Right atrium auricular region (tissue), 2 donors: ENCODE measurements around the gene BAHD1. TPM values are rescaled to one million over a fixed set of nuclear protein-coding genes. Genes with fewer than 3 reads are reported as not detected.

Experiments
- DNase-seq: peaks from one replicate; pipeline ENCODE4 v3.0.0-alpha.2; 2019; ENCODE audit warnings: low spot score
- H3K27ac ChIP-seq, 2 donors: fragments of 200-600 bp; sonication (generic); 1 replicate in 1 of 2; 2 replicates in 1 of 2; pipeline ENCODE4 v1.5.1; 2016 to 2019
- H3K27me3 ChIP-seq, 2 donors: fragments of 200-600 bp; sonication (generic); one replicate each; pipeline versions ENCODE4 v1.5.1 to v1.6.0; 2017 to 2019
- H3K36me3 ChIP-seq: fragments of 200-600 bp; sonication (generic); one replicate; pipeline ENCODE4 v1.5.1; 2016
- H3K4me1 ChIP-seq, 2 donors: fragments of 200-600 bp; sonication (generic); one replicate each; pipeline versions ENCODE4 v1.5.1 to v1.6.0; 2017 to 2019
- H3K4me3 ChIP-seq, 2 donors: fragments of 200-600 bp; sonication (generic); 1 replicate in 1 of 2; 2 replicates in 1 of 2; pipeline ENCODE4 v1.5.1; 2017 to 2019; ENCODE audit warnings: mild to moderate bottlenecking in 1 of 2, moderate library complexity in 1 of 2
- H3K9me3 ChIP-seq, 2 donors: fragments of 200-600 bp; sonication (generic); one replicate each; pipeline ENCODE4 v1.5.1; 2019
- total RNA-seq, 2 donors: library from RNA; depleted of rRNA; stranded (reverse); fragments of >200 nt; gene quantifications; one replicate each; pipeline ENCODE4 v1.1.0, GENCODE V29; 2016
- TF ChIP-seq, protein P1 (sequence below), 2 donors: fragments of 200-600 bp; sonication (generic); IDR thresholded peaks; one replicate each; pipeline ENCODE4 v1.5.1; 2019; ENCODE audit warnings: antibody characterized with exemption in 2 of 2

The BAHD1 gene
- total RNA-seq, 2 donors from 2014 or later: 11.6 to 19.2 TPM

DNA sequence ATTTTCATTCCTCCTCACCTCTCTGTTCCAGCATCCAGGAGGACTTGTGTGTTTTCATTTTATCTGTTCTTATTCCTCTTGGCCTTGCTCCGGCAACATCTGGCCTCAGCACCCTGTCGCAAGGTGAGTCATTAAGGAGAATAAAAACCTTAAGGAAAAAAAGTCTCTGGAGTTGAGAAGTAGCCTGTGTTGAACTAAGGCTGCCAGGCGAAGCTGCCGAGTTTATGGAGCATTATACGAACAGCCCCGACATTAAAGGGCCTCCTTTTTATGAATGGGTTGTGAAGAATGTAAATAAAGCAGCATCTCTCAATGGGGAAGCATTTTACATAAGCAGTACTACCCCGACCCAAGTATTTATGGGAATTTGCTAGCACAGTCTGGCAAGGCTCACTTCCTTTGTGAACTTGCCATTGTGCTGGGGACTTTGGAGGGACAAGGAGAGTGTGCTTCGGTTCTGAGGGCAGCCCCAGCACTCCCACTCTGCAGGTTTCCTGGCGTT is 4.7 kb downstream of the BAHD1 start:
- H3K9me3 ChIP-seq: no peaks in the 10 kb centered on the region
- H3K4me3 ChIP-seq: no peak overlapping the region
- no peak overlapping the region for H3K27ac ChIP-seq
- H3K27me3 ChIP-seq: no peaks in the 10 kb centered on the region
- no peak for DNase-seq
- H3K4me1 ChIP-seq: peaks cover 0 to 39% of the 10 kb centered on the region in 2 donors
- H3K36me3 ChIP-seq: no peaks in the 10 kb centered on the region
- TF ChIP-seq, protein P1, sequence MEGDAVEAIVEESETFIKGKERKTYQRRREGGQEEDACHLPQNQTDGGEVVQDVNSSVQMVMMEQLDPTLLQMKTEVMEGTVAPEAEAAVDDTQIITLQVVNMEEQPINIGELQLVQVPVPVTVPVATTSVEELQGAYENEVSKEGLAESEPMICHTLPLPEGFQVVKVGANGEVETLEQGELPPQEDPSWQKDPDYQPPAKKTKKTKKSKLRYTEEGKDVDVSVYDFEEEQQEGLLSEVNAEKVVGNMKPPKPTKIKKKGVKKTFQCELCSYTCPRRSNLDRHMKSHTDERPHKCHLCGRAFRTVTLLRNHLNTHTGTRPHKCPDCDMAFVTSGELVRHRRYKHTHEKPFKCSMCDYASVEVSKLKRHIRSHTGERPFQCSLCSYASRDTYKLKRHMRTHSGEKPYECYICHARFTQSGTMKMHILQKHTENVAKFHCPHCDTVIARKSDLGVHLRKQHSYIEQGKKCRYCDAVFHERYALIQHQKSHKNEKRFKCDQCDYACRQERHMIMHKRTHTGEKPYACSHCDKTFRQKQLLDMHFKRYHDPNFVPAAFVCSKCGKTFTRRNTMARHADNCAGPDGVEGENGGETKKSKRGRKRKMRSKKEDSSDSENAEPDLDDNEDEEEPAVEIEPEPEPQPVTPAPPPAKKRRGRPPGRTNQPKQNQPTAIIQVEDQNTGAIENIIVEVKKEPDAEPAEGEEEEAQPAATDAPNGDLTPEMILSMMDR (IDR thresholded peaks at IDR 0.05): no peak

DNA sequence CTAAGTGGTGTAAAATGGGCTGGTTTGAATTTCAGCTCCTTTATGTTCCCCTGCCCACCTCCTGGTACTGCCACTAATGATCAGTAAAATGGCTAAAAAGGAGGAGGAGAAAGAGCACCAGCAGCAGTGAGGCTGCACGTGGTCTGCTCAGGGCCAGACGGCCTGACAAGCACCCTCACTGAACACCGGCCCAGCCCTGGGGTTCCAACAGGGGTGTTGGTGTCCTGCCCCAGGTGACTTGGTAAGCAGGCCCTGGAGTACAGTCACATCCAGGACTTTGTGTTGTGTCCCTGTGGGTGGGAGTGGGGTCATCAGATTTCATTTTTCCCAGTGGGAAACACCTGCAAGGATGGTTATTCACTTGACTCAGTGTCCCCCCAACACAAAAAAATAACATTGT is 5.4 kb downstream of the BAHD1 start:
- no peak for DNase-seq
- Histone ChIP-seq H3K27ac (no peak overlapping the region), H3K36me3 (no peaks in the 10 kb centered on the region), H3K4me1 (peaks cover 0 to 38% of the 10 kb centered on the region in 2 donors), H3K4me3 (no peak overlapping the region), H3K9me3 (no peaks in the 10 kb centered on the region), H3K27me3 (no peaks in the 10 kb centered on the region)
- TF ChIP-seq, protein P1 (IDR thresholded peaks at IDR 0.05): no peak

DNA sequence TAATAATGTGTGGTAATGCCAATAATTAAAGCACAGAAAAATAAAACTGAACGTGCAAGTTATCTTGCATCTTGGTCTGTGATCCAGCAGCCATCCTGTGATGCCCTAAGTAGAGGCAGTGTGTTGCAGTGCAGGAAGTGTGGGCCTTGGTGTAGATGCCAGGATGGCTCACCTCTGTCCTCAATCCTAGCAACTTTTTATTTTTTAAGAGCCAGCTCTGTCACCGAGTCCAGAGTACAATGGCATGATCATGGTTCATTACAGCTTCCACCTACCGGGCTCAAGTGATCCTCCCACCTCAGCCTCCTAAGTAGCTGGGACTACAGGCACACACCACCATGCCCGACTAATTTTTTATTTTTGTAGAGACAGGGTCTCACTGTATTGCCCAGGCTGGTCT is 7.6 kb downstream of the BAHD1 start:
- H3K27ac ChIP-seq: no peak overlapping the region
- no peaks in the 10 kb centered on the region for H3K27me3 ChIP-seq
- H3K36me3 ChIP-seq: no peaks in the 10 kb centered on the region
- DNase-seq: no peak
- TF ChIP-seq, protein P1 (IDR thresholded peaks at IDR 0.05): no peak
- H3K4me1 ChIP-seq: peaks cover 0 to 40% of the 10 kb centered on the region in 2 donors
- no peaks in the 10 kb centered on the region for H3K9me3 ChIP-seq
- no peak overlapping the region for H3K4me3 ChIP-seq

- no peak for DNase-seq
- H3K36me3 ChIP-seq: no peaks in the 10 kb centered on the region
- no peaks in the 10 kb centered on the region for H3K27me3 ChIP-seq
- peaks cover 0 to 35% of the 10 kb centered on the region in 2 donors for H3K4me1 ChIP-seq
- no peak overlapping the region for H3K4me3 ChIP-seq
- H3K9me3 ChIP-seq: no peaks in the 10 kb centered on the region
- TF ChIP-seq, protein P1 (IDR thresholded peaks at IDR 0.05): no peak
- no peak overlapping the region for H3K27ac ChIP-seq
Measured at GRCh38 chr15:40449275-40449674, 8.5 kb downstream of the BAHD1 start.

GRCh38 chr15:40450047-40450446 is 9.3 kb downstream of the BAHD1 start:
- TF ChIP-seq, protein P1 (IDR thresholded peaks at IDR 0.05): no peak
- peaks cover 0 to 38% of the 10 kb centered on the region in 2 donors for H3K4me1 ChIP-seq
- no peak overlapping the region for H3K27ac ChIP-seq
- no peaks in the 10 kb centered on the region for H3K36me3 ChIP-seq
- no peak overlapping the region for H3K4me3 ChIP-seq
- DNase-seq: no peak
- no peaks in the 10 kb centered on the region for H3K27me3 ChIP-seq
- H3K9me3 ChIP-seq: no peaks in the 10 kb centered on the region

DNA sequence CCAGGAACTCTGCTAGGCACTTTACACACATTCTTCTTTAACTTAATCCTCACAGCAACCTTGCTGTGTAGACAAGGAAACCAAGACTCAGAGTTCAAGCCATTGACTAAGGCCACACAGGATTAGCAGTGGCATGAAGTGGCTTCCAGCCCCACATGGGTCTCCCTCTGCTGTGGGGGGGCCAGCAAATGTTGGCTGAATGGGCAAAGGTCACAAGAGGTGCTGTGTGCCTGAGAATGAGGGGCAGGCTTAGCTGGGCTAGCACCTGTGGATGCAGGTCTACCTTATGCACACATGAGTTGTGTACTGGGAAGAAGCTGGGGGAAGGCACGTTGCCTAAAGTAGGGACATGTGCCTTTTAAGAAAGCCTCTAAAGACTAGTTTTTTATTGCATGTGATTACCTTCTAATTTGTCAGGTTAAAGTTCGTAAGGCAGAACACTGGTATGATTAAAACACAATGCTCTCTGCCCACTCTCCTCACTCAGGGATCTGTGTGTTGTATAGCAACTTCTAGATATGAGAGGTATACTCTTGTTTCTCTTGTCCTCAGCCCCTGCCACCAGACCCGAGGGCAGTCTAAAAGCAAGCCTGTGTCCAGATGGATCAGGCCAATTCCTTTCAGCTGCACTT is 10.9 kb downstream of the BAHD1 start:
- TF ChIP-seq, protein P1 (IDR thresholded peaks at IDR 0.05): no peak
- Histone ChIP-seq H3K4me1 (peaks cover 3 to 43% of the 10 kb centered on the region in 2 donors), H3K36me3 (no peaks in the 10 kb centered on the region), H3K27me3 (no peaks in the 10 kb centered on the region), H3K9me3 (no peaks in the 10 kb centered on the region), H3K27ac (no peak overlapping the region), H3K4me3 (no peak overlapping the region)
- DNase-seq: no peak
